ENCODE data around the gene DDX56.

DNA sequence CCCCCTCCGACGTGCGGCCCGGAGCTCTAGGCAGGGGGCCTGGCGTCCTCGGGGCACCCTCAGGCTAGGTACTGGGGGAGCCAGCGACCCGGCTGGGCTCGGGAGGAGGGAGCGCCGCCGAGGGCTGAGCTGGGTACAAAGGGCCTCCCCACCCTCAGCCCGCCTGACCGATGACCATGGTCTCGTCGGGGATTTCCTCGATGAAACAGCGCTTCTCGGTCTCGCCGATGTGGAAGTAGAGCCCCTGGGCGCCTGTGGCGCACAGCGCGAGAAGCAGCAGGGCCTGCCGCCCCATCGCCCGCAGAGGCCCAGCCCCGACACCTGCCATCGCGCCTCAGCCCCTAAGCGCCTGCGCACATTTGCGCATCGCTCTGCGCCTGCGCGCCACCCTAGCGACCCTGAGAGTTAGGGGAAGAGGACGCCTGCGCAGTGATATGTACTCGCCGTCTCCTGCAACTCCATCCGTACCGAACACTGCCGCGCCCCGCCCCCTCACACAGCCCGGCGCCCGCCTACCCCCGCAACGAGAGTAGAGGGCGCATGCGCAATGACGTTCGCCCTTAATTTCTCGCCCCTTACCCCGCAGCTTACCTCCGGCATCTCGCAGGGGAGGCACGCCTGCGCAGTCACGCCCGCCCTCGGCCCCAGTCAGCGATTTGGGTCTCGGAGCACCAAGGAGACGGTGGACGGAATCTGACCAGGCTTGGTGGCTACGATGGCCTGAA is 8.3 kb upstream of the DDX56 start, which contains the start of gene TMED4:
- TF ChIP-seq, protein P1, sequence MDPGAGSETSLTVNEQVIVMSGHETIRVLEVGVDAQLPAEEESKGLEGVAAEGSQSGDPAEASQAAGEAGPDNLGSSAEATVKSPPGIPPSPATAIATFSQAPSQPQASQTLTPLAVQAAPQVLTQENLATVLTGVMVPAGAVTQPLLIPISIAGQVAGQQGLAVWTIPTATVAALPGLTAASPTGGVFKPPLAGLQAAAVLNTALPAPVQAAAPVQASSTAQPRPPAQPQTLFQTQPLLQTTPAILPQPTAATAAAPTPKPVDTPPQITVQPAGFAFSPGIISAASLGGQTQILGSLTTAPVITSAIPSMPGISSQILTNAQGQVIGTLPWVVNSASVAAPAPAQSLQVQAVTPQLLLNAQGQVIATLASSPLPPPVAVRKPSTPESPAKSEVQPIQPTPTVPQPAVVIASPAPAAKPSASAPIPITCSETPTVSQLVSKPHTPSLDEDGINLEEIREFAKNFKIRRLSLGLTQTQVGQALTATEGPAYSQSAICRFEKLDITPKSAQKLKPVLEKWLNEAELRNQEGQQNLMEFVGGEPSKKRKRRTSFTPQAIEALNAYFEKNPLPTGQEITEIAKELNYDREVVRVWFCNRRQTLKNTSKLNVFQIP (CRISPR knock-in tag; IDR thresholded peaks at IDR 0.05; ENCODE audit: borderline replicate concordance, low read depth): no peak
- TF ChIP-seq PATZ1 (CRISPR knock-in tag; IDR thresholded peaks at IDR 0.05; ENCODE audit: borderline replicate concordance) (no peak), SNAI2 (CRISPR knock-in tag; IDR thresholded peaks at IDR 0.05) (no peak), CREB5 (CRISPR knock-in tag; IDR thresholded peaks at IDR 0.05; ENCODE audit: low read depth) (no peak), CSDC2 (CRISPR knock-in tag; IDR thresholded peaks at IDR 0.05) (no peak)

Measured in SK-N-SH treated with all-trans-retinoic acid at 6 μM for 48 hours (cell line).